ENCODE results near the gene CNP. TPM values are rescaled to one million over a fixed set of nuclear protein-coding genes. Genes with fewer than 3 reads are reported as not detected.

CNP gene
- total RNA-seq, 1 donor from 2014 or later: 51.1 TPM

DNA sequence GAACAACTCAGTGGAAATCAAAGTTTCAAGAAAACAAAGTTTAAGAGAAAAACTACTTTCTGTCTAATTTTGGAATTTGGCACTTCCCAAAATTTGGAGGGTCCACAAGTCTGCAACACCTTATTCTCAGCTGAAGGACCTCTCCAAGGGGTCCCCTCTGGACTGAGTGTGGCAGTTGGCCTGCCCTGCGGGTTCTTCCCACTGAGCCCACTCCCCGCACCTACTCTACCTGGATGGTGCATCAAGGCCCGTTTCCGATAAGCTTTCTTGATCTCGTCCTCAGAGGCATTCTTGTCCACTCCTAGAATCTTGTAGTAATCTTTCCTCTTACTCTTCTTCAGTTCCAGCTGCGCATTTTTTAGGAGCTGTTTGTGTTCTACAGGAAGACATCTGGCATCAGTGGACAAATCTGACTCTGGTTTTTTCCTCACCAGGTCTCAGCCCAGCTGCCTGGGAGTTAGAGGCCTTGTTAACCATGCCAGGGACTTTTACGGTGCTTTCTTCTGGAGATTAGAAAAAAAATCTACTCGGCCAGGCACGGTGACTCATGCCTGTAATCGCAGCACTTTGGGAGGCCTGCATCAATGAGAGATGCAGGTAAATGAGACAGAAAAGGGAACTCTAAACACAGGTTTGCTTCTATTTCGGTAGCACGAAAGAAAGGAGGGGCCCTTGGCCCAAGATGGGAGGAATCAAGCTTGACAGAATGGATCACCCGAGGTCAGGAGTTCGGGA lies 15.6 kb downstream of the CNP start:
- DNase-seq: no peak
- Histone ChIP-seq H3K27ac (no peak overlapping the region), H3K4me3 (no peak overlapping the region), H3K9me3 (no peaks in the 10 kb centered on the region), H3K27me3 (no peaks in the 10 kb centered on the region), H3K4me1 (no peaks in the 10 kb centered on the region), H3K36me3 (peaks cover 97% of the 10 kb centered on the region)
- ATAC-seq: no peak
- no peak for TF ChIP-seq CTCF (IDR thresholded peaks at IDR 0.05)
- intact Hi-C loops (cut with DNase I): no loop called here

- no peak for DNase-seq
- no peak overlapping the region for H3K4me3 ChIP-seq
- no peak for TF ChIP-seq CTCF (IDR thresholded peaks at IDR 0.05)
- ATAC-seq: no peak
- intact Hi-C loops (cut with DNase I): no loop called here
- no peaks in the 10 kb centered on the region for H3K27me3 ChIP-seq
- H3K27ac ChIP-seq: no peak overlapping the region
- no peaks in the 10 kb centered on the region for H3K4me1 ChIP-seq
- peaks cover 97% of the 10 kb centered on the region for H3K36me3 ChIP-seq
- H3K9me3 ChIP-seq: no peaks in the 10 kb centered on the region
Measured at GRCh38 chr17:41984454-41984853, 17.9 kb downstream of the CNP start.

GRCh38 chr17:41985919-41986318 lies 19.3 kb downstream of the CNP start:
- Histone ChIP-seq H3K4me3 (no peak overlapping the region), H3K4me1 (no peaks in the 10 kb centered on the region), H3K27ac (no peak overlapping the region), H3K9me3 (no peaks in the 10 kb centered on the region), H3K27me3 (no peaks in the 10 kb centered on the region), H3K36me3 (peaks cover 100% of the 10 kb centered on the region)
- ATAC-seq (no peak), DNase-seq (no peak)
- intact Hi-C loops (cut with DNase I): no loop called here
- no peak for TF ChIP-seq CTCF (IDR thresholded peaks at IDR 0.05)

DNA sequence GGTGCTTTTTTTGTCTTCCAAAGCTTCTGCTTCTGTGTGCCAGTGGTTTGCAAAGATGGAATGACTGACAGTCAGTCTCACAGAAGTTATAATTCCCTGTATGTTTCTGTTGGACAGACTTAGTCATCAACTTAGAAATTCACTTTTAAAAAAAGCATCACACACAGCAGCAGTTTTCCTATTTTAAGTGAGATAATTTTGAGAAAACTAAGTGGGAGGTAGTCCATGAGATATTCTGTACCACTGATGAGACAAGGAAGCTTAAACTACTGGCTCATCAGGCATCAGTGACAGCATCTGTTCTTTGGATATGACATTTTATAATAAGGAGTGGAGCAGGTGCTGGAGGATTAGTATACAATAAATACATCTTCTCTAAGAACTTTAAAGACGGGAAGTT lies 20.0 kb downstream of the CNP start:
- Histone ChIP-seq H3K4me3 (no peak overlapping the region), H3K4me1 (no peaks in the 10 kb centered on the region), H3K27ac (no peak overlapping the region), H3K36me3 (peaks cover 100% of the 10 kb centered on the region), H3K9me3 (no peaks in the 10 kb centered on the region), H3K27me3 (no peaks in the 10 kb centered on the region)
- DNase-seq (no peak), ATAC-seq (no peak)
- TF ChIP-seq CTCF (IDR thresholded peaks at IDR 0.05): no peak
- intact Hi-C loops (cut with DNase I): no loop called here

DNA sequence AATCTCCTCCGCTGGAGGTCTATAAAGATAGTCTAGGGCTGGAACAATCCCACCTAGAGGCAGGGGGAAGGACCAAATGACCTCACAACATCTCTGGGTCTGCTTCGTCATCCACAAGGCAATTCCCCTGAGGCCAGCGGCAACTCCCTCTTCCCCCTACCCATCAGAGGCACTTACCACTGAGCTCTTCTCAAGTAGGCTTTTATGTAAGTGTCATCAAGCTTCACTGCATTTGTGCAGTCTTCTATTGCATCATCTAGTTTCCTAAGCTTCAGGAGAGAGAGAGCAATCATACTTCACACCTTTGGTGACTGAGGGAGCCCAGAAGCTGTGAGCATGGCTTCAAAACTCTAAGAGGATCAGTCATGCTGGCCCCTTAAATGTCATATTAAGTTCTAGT lies 21.0 kb downstream of the CNP start:
- ATAC-seq (no peak), DNase-seq (no peak)
- TF ChIP-seq CTCF (IDR thresholded peaks at IDR 0.05): no peak
- no peak overlapping the region for H3K4me3 ChIP-seq
- intact Hi-C loops (cut with DNase I): no loop called here
- H3K36me3 ChIP-seq: peaks cover 100% of the 10 kb centered on the region
- H3K4me1 ChIP-seq: no peaks in the 10 kb centered on the region
- H3K27ac ChIP-seq: no peak overlapping the region
- no peaks in the 10 kb centered on the region for H3K9me3 ChIP-seq
- H3K27me3 ChIP-seq: no peaks in the 10 kb centered on the region

- H3K9me3 ChIP-seq: no peaks in the 10 kb centered on the region
- no peaks in the 10 kb centered on the region for H3K27me3 ChIP-seq
- no peak overlapping the region for H3K4me3 ChIP-seq
- DNase-seq (no peak), ATAC-seq (no peak)
- intact Hi-C loops (cut with DNase I): no loop called here
- H3K27ac ChIP-seq: no peak overlapping the region
- no peaks in the 10 kb centered on the region for H3K4me1 ChIP-seq
- peaks cover 100% of the 10 kb centered on the region for H3K36me3 ChIP-seq
- no peak for TF ChIP-seq CTCF (IDR thresholded peaks at IDR 0.05)
Measured at GRCh38 chr17:41988418-41988817, 21.8 kb downstream of the CNP start.

Data from upper lobe of right lung (tissue), 1 donor.